ENCODE measurements around the gene SGCA.

GRCh38 chr17:50201276-50201854 is 35.6 kb downstream of the SGCA start, which contains the start of gene COL1A1:
- TF ChIP-seq RBAK (tag by site-specific recombination; IDR thresholded peaks at IDR 0.05), result no peak
- TF ChIP-seq ZNF423 (tag by site-specific recombination; IDR thresholded peaks at IDR 0.05), result no peak
- TF ChIP-seq ZBTB8A (tag by site-specific recombination; IDR thresholded peaks at IDR 0.05), result no peak
- no peak for TF ChIP-seq ZNF704 (tag by site-specific recombination; IDR thresholded peaks at IDR 0.05)
- TF ChIP-seq ZNF324 (tag by site-specific recombination; IDR thresholded peaks at IDR 0.05), result no peak
- no peak for TF ChIP-seq REST (tag by site-specific recombination; IDR thresholded peaks at IDR 0.05)
- no peak for TF ChIP-seq ZBTB1 (tag by site-specific recombination; IDR thresholded peaks at IDR 0.05)
- no peak for TF ChIP-seq PRDM6 (tag by site-specific recombination; IDR thresholded peaks at IDR 0.05)
- TF ChIP-seq CTCF (tag by site-specific recombination; IDR thresholded peaks at IDR 0.05), result no peak
- no peak for TF ChIP-seq ZNF302 (tag by site-specific recombination; IDR thresholded peaks at IDR 0.05; ENCODE audit: low read depth)
- no peak for TF ChIP-seq MYNN (tag by site-specific recombination; IDR thresholded peaks at IDR 0.05; ENCODE audit: borderline replicate concordance)
- TF ChIP-seq ZNF449 (tag by site-specific recombination; IDR thresholded peaks at IDR 0.05), result no peak
